ENCODE results near the gene MDFIC2. TPM values are rescaled to one million over a fixed set of nuclear protein-coding genes. Genes with fewer than 3 reads are reported as not detected.
"Not testable (repeated sequence)": the region's sequence is repeated elsewhere in the genome, so short reads cannot be mapped to it uniquely, and the experiment has no call there.

Gene MDFIC2
- total RNA-seq, 3 donors from 2014 or later: not detected

DNA sequence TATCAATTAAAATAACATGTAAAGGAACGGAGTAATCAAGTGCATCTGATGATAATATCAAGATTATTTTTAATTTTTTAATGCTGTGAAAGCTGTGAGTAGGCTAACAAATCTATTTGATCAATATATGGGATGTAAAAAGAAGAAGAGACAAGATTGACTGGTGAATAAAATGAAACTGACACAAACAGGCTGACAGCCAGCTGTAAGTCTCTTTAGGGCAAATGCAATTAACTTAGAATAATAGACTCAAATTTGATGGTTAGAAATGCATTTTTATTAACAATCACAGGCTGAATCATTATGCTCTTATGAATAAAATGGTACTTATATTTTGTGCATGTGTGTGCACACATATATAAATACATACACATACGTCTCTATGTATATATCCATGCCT, 68.0 kb downstream of the MDFIC2 start:
- no peak overlapping the region for H3K4me3 Mint-ChIP-seq
- H3K36me3 Mint-ChIP-seq (ENCODE audit: insufficient read depth): no peaks in the 10 kb centered on the region
- peaks cover 8% of the 10 kb centered on the region for H3K9me3 Mint-ChIP-seq
- DNase-seq (no peak), ATAC-seq (no peak)
- no peaks in the 10 kb centered on the region for H3K27me3 Mint-ChIP-seq (ENCODE audit: low read depth)
- no peaks in the 10 kb centered on the region for H3K4me1 Mint-ChIP-seq (ENCODE audit: low read depth)

GRCh38 chr3:70242297-70242882, 70.0 kb downstream of the MDFIC2 start:
- Mint-ChIP-seq H3K9me3 (peaks cover 4% of the 10 kb centered on the region), H3K4me3 (no peak overlapping the region), H3K27me3 (ENCODE audit: low read depth) (no peaks in the 10 kb centered on the region), H3K36me3 (ENCODE audit: insufficient read depth) (no peaks in the 10 kb centered on the region), H3K4me1 (ENCODE audit: low read depth) (no peaks in the 10 kb centered on the region)
- no peak for ATAC-seq
- no peak for DNase-seq

- Mint-ChIP-seq H3K27me3 (ENCODE audit: low read depth) (peaks cover 2% of the 10 kb centered on the region), H3K4me3 (no peak overlapping the region), H3K9me3 (peaks cover 2% of the 10 kb centered on the region), H3K4me1 (ENCODE audit: low read depth) (no peaks in the 10 kb centered on the region), H3K36me3 (ENCODE audit: insufficient read depth) (no peaks in the 10 kb centered on the region)
- ATAC-seq (no peak), DNase-seq (no peak)
Measured at GRCh38 chr3:70233812-70234211, 78.6 kb downstream of the MDFIC2 start.

- ATAC-seq (no peak), DNase-seq (no peak)
- H3K4me3 Mint-ChIP-seq: no peak overlapping the region
Measured at GRCh38 chr3:70233112-70233511, 79.3 kb downstream of the MDFIC2 start.

GRCh38 chr3:70231266-70231701, 81.2 kb downstream of the MDFIC2 start:
- H3K4me3 Mint-ChIP-seq: no peak overlapping the region
- no peak for DNase-seq

More at GRCh38 chr3:70233112-70233511, 79.3 kb downstream of the MDFIC2 start:
- Mint-ChIP-seq H3K36me3 (ENCODE audit: insufficient read depth) (no peaks in the 10 kb centered on the region), H3K4me1 (ENCODE audit: low read depth) (no peaks in the 10 kb centered on the region), H3K9me3 (peaks cover 3% of the 10 kb centered on the region), H3K27me3 (ENCODE audit: low read depth) (peaks cover 2% of the 10 kb centered on the region)

DNA sequence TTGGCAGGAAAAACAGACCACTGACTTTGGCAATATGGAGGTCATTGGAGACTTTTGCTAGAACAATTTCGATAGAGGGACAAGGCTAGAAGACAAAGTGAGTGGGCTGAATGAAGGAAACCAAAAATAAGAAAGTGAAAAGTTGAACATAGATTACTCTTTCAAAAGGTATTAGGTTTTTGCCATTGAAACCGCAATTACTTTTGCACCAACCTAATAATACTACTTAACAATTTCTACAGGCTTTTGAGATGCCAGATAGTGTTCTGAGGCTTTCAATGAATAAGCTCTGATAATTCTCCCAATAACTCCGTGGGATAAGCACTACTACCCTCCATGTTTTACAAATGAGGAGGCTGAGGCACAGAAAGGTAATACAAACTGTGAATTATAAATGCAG, 85.0 kb downstream of the MDFIC2 start:
- no peak overlapping the region for H3K4me3 Mint-ChIP-seq
- H3K36me3 Mint-ChIP-seq (ENCODE audit: insufficient read depth): no peaks in the 10 kb centered on the region
- no peaks in the 10 kb centered on the region for H3K4me1 Mint-ChIP-seq (ENCODE audit: low read depth)
- ATAC-seq: no peak
- peaks cover 2% of the 10 kb centered on the region for H3K27me3 Mint-ChIP-seq (ENCODE audit: low read depth)
- DNase-seq: no peak
- H3K9me3 Mint-ChIP-seq: peaks cover 3% of the 10 kb centered on the region

More at GRCh38 chr3:70231266-70231701, 81.2 kb downstream of the MDFIC2 start:
- no peak for ATAC-seq
- peaks cover 2% of the 10 kb centered on the region for H3K27me3 Mint-ChIP-seq (ENCODE audit: low read depth)
- no peaks in the 10 kb centered on the region for H3K36me3 Mint-ChIP-seq (ENCODE audit: insufficient read depth)
- H3K4me1 Mint-ChIP-seq (ENCODE audit: low read depth): no peaks in the 10 kb centered on the region
- H3K9me3 Mint-ChIP-seq: peaks cover 3% of the 10 kb centered on the region

GRCh38 chr3:70225146-70225545, 87.3 kb downstream of the MDFIC2 start:
- Mint-ChIP-seq H3K27me3 (ENCODE audit: low read depth) (peaks cover 2% of the 10 kb centered on the region), H3K4me1 (ENCODE audit: low read depth) (no peaks in the 10 kb centered on the region), H3K4me3 (no peak overlapping the region), H3K9me3 (peaks cover 3% of the 10 kb centered on the region), H3K36me3 (ENCODE audit: insufficient read depth) (no peaks in the 10 kb centered on the region)
- ATAC-seq (no peak), DNase-seq (no peak)

DNA sequence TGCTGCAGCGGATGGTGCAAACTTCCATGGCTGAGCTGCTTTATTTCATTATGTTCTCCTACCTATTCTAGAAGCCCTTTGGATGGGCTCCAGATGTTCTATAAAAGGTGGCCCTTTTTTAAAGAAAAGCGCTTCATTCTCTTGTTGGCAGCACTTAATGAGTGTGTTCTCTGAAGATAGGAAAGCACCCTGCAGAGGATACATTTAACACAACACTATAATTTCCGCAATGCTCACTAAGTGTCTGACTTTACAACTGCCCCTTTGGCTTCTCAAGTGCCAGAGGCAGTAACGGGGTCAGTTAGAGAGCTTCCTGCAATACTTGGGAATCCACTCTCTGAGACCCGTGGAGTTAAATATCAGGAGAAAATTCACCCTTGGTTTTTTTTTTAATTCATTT, 88.1 kb downstream of the MDFIC2 start:
- no peak overlapping the region for H3K4me3 Mint-ChIP-seq
- ATAC-seq (no peak), DNase-seq (no peak)
- H3K36me3 Mint-ChIP-seq (ENCODE audit: insufficient read depth): no peaks in the 10 kb centered on the region
- H3K4me1 Mint-ChIP-seq (ENCODE audit: low read depth): no peaks in the 10 kb centered on the region
- peaks cover 3% of the 10 kb centered on the region for H3K9me3 Mint-ChIP-seq
- H3K27me3 Mint-ChIP-seq (ENCODE audit: low read depth): peaks cover 2% of the 10 kb centered on the region

DNA sequence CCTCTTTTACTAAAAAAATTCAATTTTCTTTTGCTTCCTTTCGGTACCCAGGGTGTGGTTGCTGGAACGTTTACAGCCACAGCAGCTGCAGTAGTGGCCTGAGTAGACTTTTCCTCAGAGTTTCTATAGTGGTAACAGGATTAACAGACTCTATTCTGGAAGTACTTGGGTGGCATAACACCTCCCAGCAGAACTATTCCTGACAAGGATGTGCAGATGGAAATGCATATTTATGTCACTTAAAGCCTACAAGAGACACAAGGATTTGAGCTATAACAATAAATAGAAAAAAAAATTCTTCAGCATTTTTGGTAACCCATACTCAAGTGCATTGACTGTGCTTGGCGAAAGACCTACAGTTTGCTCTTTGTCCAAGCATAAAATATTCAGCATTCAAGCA, 94.0 kb downstream of the MDFIC2 start:
- Mint-ChIP-seq H3K4me1 (ENCODE audit: low read depth) (no peaks in the 10 kb centered on the region), H3K36me3 (ENCODE audit: insufficient read depth) (no peaks in the 10 kb centered on the region), H3K9me3 (no peaks in the 10 kb centered on the region), H3K4me3 (no peak overlapping the region), H3K27me3 (ENCODE audit: low read depth) (no peaks in the 10 kb centered on the region)
- ATAC-seq (no peak), DNase-seq (no peak)

- not testable (repeated sequence) for H3K4me3 Mint-ChIP-seq; H3K27me3 Mint-ChIP-seq (ENCODE audit: low read depth); ATAC-seq; H3K4me1 Mint-ChIP-seq (ENCODE audit: low read depth); H3K36me3 Mint-ChIP-seq (ENCODE audit: insufficient read depth); DNase-seq; H3K9me3 Mint-ChIP-seq
Measured at GRCh38 chr3:70211274-70211673, 101.2 kb downstream of the MDFIC2 start.

GRCh38 chr3:70201975-70202374, 110.5 kb downstream of the MDFIC2 start:
- ATAC-seq: no peak
- H3K36me3 Mint-ChIP-seq (ENCODE audit: insufficient read depth): no peaks in the 10 kb centered on the region
- peaks cover 4% of the 10 kb centered on the region for H3K9me3 Mint-ChIP-seq
- peaks cover 4% of the 10 kb centered on the region for H3K27me3 Mint-ChIP-seq (ENCODE audit: low read depth)
- DNase-seq: no peak
- H3K4me1 Mint-ChIP-seq (ENCODE audit: low read depth): no peaks in the 10 kb centered on the region
- no peak overlapping the region for H3K4me3 Mint-ChIP-seq

- H3K4me1 Mint-ChIP-seq (ENCODE audit: low read depth): no peaks in the 10 kb centered on the region
Measured at GRCh38 chr3:70189884-70190473, 122.5 kb downstream of the MDFIC2 start.

DNA sequence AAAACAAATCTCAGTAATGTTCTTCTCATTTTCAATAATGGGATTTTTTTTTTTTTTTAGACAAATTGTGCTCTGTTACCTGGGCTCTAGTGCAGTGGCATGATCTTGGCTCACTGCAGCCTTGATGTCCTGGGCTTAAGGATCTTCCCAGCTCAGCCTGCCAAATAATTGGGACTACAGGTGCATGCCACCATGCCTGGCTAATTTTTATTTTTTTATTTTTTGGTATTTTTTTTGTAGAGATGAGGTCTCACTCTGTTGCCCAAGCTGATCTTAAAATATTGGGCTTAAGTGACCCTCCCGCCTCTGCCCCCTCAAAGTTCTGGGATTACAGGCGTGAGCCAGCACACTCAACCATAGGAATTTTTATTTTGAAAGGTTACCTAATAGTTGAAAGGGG, 126.2 kb downstream of the MDFIC2 start:
- Mint-ChIP-seq H3K27me3 (ENCODE audit: low read depth) (no peaks in the 10 kb centered on the region), H3K36me3 (ENCODE audit: insufficient read depth) (no peaks in the 10 kb centered on the region), H3K4me1 (ENCODE audit: low read depth) (no peaks in the 10 kb centered on the region), H3K9me3 (peaks cover 3% of the 10 kb centered on the region), H3K4me3 (no peak overlapping the region)
- no peak for ATAC-seq
- DNase-seq: no peak

More at GRCh38 chr3:70189884-70190473, 122.5 kb downstream of the MDFIC2 start:
- H3K4me3 Mint-ChIP-seq: no peak overlapping the region
- H3K9me3 Mint-ChIP-seq: peaks cover 3% of the 10 kb centered on the region
- H3K36me3 Mint-ChIP-seq (ENCODE audit: insufficient read depth): no peaks in the 10 kb centered on the region
- no peaks in the 10 kb centered on the region for H3K27me3 Mint-ChIP-seq (ENCODE audit: low read depth)
- ATAC-seq: no peak
- DNase-seq: no peak

GRCh38 chr3:70185661-70186060, 126.8 kb downstream of the MDFIC2 start:
- Mint-ChIP-seq H3K4me1 (ENCODE audit: low read depth) (no peaks in the 10 kb centered on the region), H3K36me3 (ENCODE audit: insufficient read depth) (no peaks in the 10 kb centered on the region), H3K9me3 (peaks cover 3% of the 10 kb centered on the region), H3K4me3 (no peak overlapping the region), H3K27me3 (ENCODE audit: low read depth) (no peaks in the 10 kb centered on the region)
- ATAC-seq (no peak), DNase-seq (no peak)

DNA sequence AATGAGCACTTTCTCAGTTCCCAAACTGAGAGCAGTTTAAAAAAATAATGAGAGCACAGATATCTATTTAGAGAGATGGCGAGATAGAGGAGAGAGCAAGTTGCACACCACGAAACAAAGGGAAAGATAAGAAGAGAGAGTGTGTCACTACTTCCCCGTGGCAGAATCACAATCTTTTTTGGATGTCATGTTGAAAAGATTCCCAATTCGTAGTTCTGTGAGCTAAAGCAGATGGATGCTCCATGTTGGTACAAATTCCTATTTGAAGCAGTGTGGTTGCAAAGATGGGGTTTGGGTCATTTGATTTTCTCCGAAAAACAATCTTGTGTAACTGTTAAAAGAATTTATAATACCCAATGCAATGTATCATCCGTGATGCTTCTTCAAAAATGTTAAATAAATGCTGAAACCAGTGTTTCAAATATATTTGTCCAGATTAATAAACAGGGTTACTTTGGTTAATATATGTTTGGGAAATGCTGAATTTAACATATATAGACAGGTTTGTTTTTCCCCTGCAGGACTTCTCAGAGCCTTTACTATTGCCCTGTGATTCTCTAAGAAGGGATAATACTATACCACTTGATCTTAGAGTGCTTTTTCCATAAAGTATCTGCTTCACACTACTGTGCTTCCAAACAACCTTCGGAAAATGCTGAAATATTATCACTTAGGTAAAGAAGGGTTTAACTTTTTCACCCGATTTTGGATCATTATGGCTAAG, 128.5 kb downstream of the MDFIC2 start:
- ATAC-seq (no peak), DNase-seq (no peak)
- no peak overlapping the region for H3K4me3 Mint-ChIP-seq
- H3K9me3 Mint-ChIP-seq: peaks cover 3% of the 10 kb centered on the region
- no peaks in the 10 kb centered on the region for H3K27me3 Mint-ChIP-seq (ENCODE audit: low read depth)
- H3K36me3 Mint-ChIP-seq (ENCODE audit: insufficient read depth): no peaks in the 10 kb centered on the region
- H3K4me1 Mint-ChIP-seq (ENCODE audit: low read depth): no peaks in the 10 kb centered on the region
